Esophagus muscularis mucosa (tissue), 4 donors: Measurements from ENCODE around the gene ERCC2. TPM values are rescaled to one million over a fixed set of nuclear protein-coding genes. Genes with fewer than 3 reads are reported as not detected.

ENCODE experiments used
- DNase-seq: peaks from one replicate; pipeline ENCODE4 v3.0.0-alpha.2; 2017; ENCODE audit errors: extremely low spot score
- H3K27ac ChIP-seq, 4 donors: fragments of 200-600 bp; sonication (generic); replicated peaks in 1 of 4; 1 replicate in 3 of 4; 2 replicates in 1 of 4; pipeline ENCODE4 v1.5.1; 2016 to 2019; ENCODE audit warnings: mild to moderate bottlenecking in 1 of 4
- H3K27me3 ChIP-seq, 4 donors: fragments of 200-600 bp; sonication (generic); one replicate each; pipeline versions ENCODE4 v1.5.1 to v1.6.0; 2016 to 2019
- H3K36me3 ChIP-seq, 4 donors: fragments of 200-600 bp; sonication (generic); one replicate each; pipeline ENCODE4 v1.5.1; 2016 to 2019
- H3K4me1 ChIP-seq, 4 donors: fragments of 200-600 bp; sonication (generic); one replicate each; pipeline ENCODE4 v1.5.1; 2016 to 2019
- H3K4me3 ChIP-seq, 4 donors: fragments of 200-600 bp; sonication (generic); 1 replicate in 2 of 4; 2 replicates in 2 of 4; pipeline ENCODE4 v1.5.1; 2016 to 2019; ENCODE audit warnings: mild to moderate bottlenecking in 4 of 4, moderate library complexity in 1 of 4
- H3K9me3 ChIP-seq, 4 donors: fragments of 200-600 bp; sonication (generic); 1 replicate in 3 of 4; 2 replicates in 1 of 4; pipeline ENCODE4 v1.5.1; 2016 to 2019
- CTCF ChIP-seq, 3 experiments: fragments of 200-600 bp in 2 of 3; fragments of 450-650 bp in 1 of 3; sonication (generic) in 2 of 3; IDR thresholded peaks; one replicate each; pipeline ENCODE4 v1.5.1; 2017 to 2019; ENCODE audit warnings: antibody characterized with exemption in 3 of 3, mild to moderate bottlenecking in 2 of 3, moderate library complexity in 1 of 3
- EP300 ChIP-seq: sonication (generic); formaldehyde crosslinking; IDR thresholded peaks from one replicate; pipeline ENCODE4 v1.6.1; 2017; ENCODE audit warnings: antibody characterized with exemption
- POLR2A ChIP-seq: fragments of 450-650 bp; IDR thresholded peaks from one replicate; pipeline ENCODE4 v1.6.1; 2017; ENCODE audit warnings: antibody characterized with exemption, moderate library complexity, mild to moderate bottlenecking, low read depth
- POLR2AphosphoS5 ChIP-seq, 2 donors: sonication (generic); formaldehyde crosslinking; IDR thresholded peaks; one replicate each; pipeline ENCODE4 v1.6.1; 2017; ENCODE audit warnings: antibody characterized with exemption in 2 of 2
- WGBS: methylation state at CpG from one replicate; pipeline ENCODE4 v1.1.5; 2018; 5-methylcytosine and 5-hydroxymethylcytosine counted together
- intact Hi-C: fragments of 100-400 bp; cut with DNase I; formaldehyde crosslinking; loops from one replicate; pipeline ENCODE4 v1.15.1; 2023
- total RNA-seq, 4 donors: library from RNA; depleted of rRNA; stranded (reverse); fragments of >200 nt; gene quantifications; one replicate each; pipeline versions ENCODE4 v1.1.0 to v1.2.1, GENCODE V29; 2016

ERCC2 gene
- total RNA-seq, 4 donors from 2014 or later = 6.5 to 16.6 (median 11.4) TPM

GRCh38 chr19:45405435-45406225, 35.3 kb upstream of the ERCC2 start:
- Histone ChIP-seq H3K27ac (peak overlapping the region; percentile 85 to 93 (median 92)), H3K27me3 (peaks cover 0 to 21% (median 10%) of the 10 kb centered on the region in 4 donors), H3K4me3 (peak overlapping the region; percentile 57 to 72 (median 68)), H3K9me3 (no peaks in the 10 kb centered on the region), H3K4me1 (peaks cover 31 to 50% (median 45%) of the 10 kb centered on the region in 4 donors), H3K36me3 (peaks cover 0 to 4% (median 2%) of the 10 kb centered on the region in 4 donors)
- DNase-seq = peak; percentile 97
- TF ChIP-seq POLR2A = peak; percentile 7
- TF ChIP-seq POLR2AphosphoS5 (IDR thresholded peaks at IDR 0.05) = peak; percentile 47 to 53
- TF ChIP-seq CTCF (IDR thresholded peaks at IDR 0.05) = peak in 1 of 3 experiments; percentile 15
- no peak for TF ChIP-seq EP300
- intact Hi-C loops = no loop called here
- WGBS = under 1% methylated on average over 25 of the region's 48 CpGs

GRCh38 chr19:45404557-45405434, 34.4 kb upstream of the ERCC2 start, which contains the start of gene PPP1R13L:
PPP1R13L (minus strand) TSS chr19:45405069; CDS start chr19:45398318, 6,751 bp downstream.
- Histone ChIP-seq H3K4me3 (peak within 1 kb of the TSS; percentile 57 to 72 (median 68)), H3K27ac (peak within 1 kb of the TSS; percentile 85 to 93 (median 92)), H3K36me3 (peaks cover 0 to 4% (median 2%) of the 10 kb centered on the region in 4 donors), H3K4me1 (peaks cover 35 to 50% (median 45%) of the 10 kb centered on the region in 4 donors), H3K9me3 (no peaks in the 10 kb centered on the region), H3K27me3 (peaks cover 0 to 21% (median 10%) of the 10 kb centered on the region in 4 donors)
- 7% methylated on average over 41 of the region's 46 CpGs for WGBS
- peak in 1 of 2 donors; percentile 64 for TF ChIP-seq POLR2AphosphoS5 (IDR thresholded peaks at IDR 0.05)
- TF ChIP-seq POLR2A = no peak
- no peak for TF ChIP-seq EP300
- TF ChIP-seq CTCF (IDR thresholded peaks at IDR 0.05) = no peak
- intact Hi-C loops = no loop called here
- no peak for DNase-seq

- 47% methylated on average over 13 of the region's 25 CpGs for WGBS
- Histone ChIP-seq H3K27ac (peak overlapping the region in 3 of 4 donors; percentile 85 to 92 (median 91)), H3K36me3 (peaks cover 0 to 4% (median under 1%) of the 10 kb centered on the region in 4 donors), H3K4me1 (peaks cover 42 to 52% (median 48%) of the 10 kb centered on the region in 4 donors), H3K9me3 (no peaks in the 10 kb centered on the region), H3K4me3 (peak overlapping the region; percentile 57 to 72 (median 68)), H3K27me3 (peaks cover 0 to 22% (median 10%) of the 10 kb centered on the region in 4 donors)
- no peak for DNase-seq
- TF ChIP-seq POLR2AphosphoS5 (IDR thresholded peaks at IDR 0.05) (no peak), CTCF (IDR thresholded peaks at IDR 0.05) (peak in 1 of 3 experiments; percentile 23), POLR2A (no peak)
- intact Hi-C loops = no loop called here
Measured at GRCh38 chr19:45403781-45404556, 33.6 kb upstream of the ERCC2 start.

GRCh38 chr19:45403272-45403671, 32.9 kb upstream of the ERCC2 start:
- 76% methylated on average over 4 of the region's 4 CpGs for WGBS
- no peak for DNase-seq
- H3K4me3 ChIP-seq = no peak overlapping the region
- peaks cover 0 to 4% (median 0%) of the 10 kb centered on the region in 4 donors for H3K36me3 ChIP-seq
- no peaks in the 10 kb centered on the region for H3K9me3 ChIP-seq
- TF ChIP-seq EP300 (no peak), POLR2A (no peak), CTCF (IDR thresholded peaks at IDR 0.05) (no peak), POLR2AphosphoS5 (IDR thresholded peaks at IDR 0.05) (no peak)
- intact Hi-C loops = no loop called here
- peak overlapping the region in 1 of 4 donors; percentile 14 for H3K27ac ChIP-seq
- H3K27me3 ChIP-seq = peaks cover 0 to 24% (median 10%) of the 10 kb centered on the region in 4 donors
- H3K4me1 ChIP-seq = peaks cover 48 to 59% (median 55%) of the 10 kb centered on the region in 4 donors
